ENCODE data around the gene THADA.
A peak's percentile ranks its signal among the peaks of the same experiment; 100 is the strongest.

The THADA gene

DNA sequence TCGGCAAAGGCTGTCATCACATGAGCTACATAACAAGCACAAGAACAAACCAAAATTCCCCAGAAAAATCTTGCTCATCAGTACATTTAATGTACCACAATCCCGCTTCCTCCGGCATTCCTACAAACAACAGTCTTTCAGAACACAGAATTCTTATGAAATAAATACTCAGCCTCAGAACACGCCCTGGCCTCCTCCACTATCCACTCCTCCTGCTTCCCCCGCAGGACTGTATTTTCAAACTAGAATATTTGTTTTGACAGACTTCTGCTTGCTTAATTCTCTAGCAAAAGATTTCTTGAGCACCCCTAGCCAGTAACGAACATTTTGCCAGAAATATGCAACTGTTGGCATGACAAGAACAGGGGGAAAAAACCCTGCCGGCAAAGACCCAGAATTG, 131.2 kb downstream of the THADA start:
- 100% methylated on average over 1 of the region's 7 CpGs for WGBS (ENCODE audit: insufficient coverage)
- H3K36me3 ChIP-seq (ENCODE audit: control insufficient read depth in 4 of 4, insufficient read depth in 4 of 4, low read length in 3 of 4): no peaks in the 10 kb centered on the region
- H3K9me3 ChIP-seq (ENCODE audit: control extremely low read depth in 1 of 5, control insufficient read depth in 4 of 5, insufficient read depth in 2 of 5, low read depth in 1 of 5, low read length in 4 of 5): no peaks in the 10 kb centered on the region
- CTCF ChIA-PET: interaction anchor here (0.7 kb wide), 1 partner anchor 185 kb away, joined by 3 read pairs; no protein-coding TSS in a partner anchor
- H3K27me3 ChIP-seq (replicated peaks in 2 of 5; ENCODE audit: control insufficient read depth in 4 of 5, insufficient read depth in 5 of 5, low read length in 4 of 5): no peaks in the 10 kb centered on the region
- no peak for DNase-seq
- no peak overlapping the region for H3K27ac ChIP-seq (ENCODE audit: insufficient read depth in 1 of 2, low read depth in 1 of 2, low read length in 2 of 2, poor library complexity in 1 of 2, severe bottlenecking in 2 of 2)
- H3K4me3 ChIP-seq (ENCODE audit: control insufficient read depth in 1 of 7, extremely low read depth in 1 of 7, insufficient read depth in 4 of 7, low read depth in 2 of 7, low read length in 6 of 7): no peak overlapping the region
- peaks cover 4 to 19% (median 12%) of the 10 kb centered on the region in 4 experiments for H3K4me1 ChIP-seq (ENCODE audit: control extremely low read depth in 1 of 4, control insufficient read depth in 4 of 4, insufficient read depth in 4 of 4, low read length in 3 of 4)
- POLR2A ChIA-PET: no interaction called here

DNA sequence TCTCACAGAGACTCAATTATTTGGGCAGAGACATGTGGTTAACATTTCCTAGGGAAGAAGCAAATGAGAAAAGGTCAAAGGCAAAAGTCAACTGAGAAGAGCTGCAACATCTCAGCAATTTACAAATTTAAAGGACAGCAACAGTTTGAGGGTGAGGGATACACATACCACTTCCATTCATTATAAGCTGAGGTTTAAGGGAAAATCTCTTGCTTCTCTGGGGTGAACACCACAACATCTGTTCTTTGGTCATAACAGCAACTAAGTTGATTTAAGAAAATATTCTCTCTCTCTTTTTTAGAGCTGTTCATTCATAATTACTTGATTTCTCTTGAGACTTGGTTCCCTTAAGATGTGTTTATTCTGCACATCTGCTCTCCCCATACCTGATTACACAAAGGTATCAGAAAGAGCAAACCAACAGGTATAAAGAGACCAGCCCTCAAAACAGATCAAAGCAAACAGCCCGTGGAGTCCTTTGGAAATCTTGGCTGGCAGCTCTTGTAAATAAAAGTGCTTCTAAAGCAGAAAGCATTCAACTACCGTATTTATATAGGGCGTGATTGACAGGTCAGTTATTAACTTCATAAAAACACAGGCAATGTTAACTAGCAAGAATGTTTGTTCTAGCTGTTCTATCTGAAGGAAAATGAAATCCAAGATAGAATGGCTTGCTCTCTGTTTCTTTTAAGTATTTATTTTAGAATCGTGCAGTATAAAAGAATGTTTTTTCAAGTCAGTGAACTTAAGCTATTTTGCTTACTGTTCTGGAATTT, 132.8 kb downstream of the THADA start:
- no peaks in the 10 kb centered on the region for H3K9me3 ChIP-seq (ENCODE audit: control extremely low read depth in 1 of 5, control insufficient read depth in 4 of 5, insufficient read depth in 2 of 5, low read depth in 1 of 5, low read length in 4 of 5)
- H3K4me3 ChIP-seq (ENCODE audit: control insufficient read depth in 1 of 7, extremely low read depth in 1 of 7, insufficient read depth in 4 of 7, low read depth in 2 of 7, low read length in 6 of 7): no peak overlapping the region
- WGBS (ENCODE audit: insufficient coverage): 100% methylated on average over 2 of the region's 4 CpGs
- POLR2A ChIA-PET: no interaction called here
- CTCF ChIA-PET: interaction anchor here (1.1 to 1.3 kb wide), 2 partner anchors 10 to 11 kb away, joined by 3 read pairs; no protein-coding TSS in a partner anchor
- H3K27ac ChIP-seq (ENCODE audit: insufficient read depth in 1 of 2, low read depth in 1 of 2, low read length in 2 of 2, poor library complexity in 1 of 2, severe bottlenecking in 2 of 2): no peak overlapping the region
- DNase-seq: no peak
- H3K4me1 ChIP-seq (ENCODE audit: control extremely low read depth in 1 of 4, control insufficient read depth in 4 of 4, insufficient read depth in 4 of 4, low read length in 3 of 4): peaks cover 10 to 27% (median 17%) of the 10 kb centered on the region in 4 experiments
- H3K36me3 ChIP-seq (ENCODE audit: control insufficient read depth in 4 of 4, insufficient read depth in 4 of 4, low read length in 3 of 4): no peaks in the 10 kb centered on the region
- no peaks in the 10 kb centered on the region for H3K27me3 ChIP-seq (replicated peaks in 2 of 5; ENCODE audit: control insufficient read depth in 4 of 5, insufficient read depth in 5 of 5, low read length in 4 of 5)

DNA sequence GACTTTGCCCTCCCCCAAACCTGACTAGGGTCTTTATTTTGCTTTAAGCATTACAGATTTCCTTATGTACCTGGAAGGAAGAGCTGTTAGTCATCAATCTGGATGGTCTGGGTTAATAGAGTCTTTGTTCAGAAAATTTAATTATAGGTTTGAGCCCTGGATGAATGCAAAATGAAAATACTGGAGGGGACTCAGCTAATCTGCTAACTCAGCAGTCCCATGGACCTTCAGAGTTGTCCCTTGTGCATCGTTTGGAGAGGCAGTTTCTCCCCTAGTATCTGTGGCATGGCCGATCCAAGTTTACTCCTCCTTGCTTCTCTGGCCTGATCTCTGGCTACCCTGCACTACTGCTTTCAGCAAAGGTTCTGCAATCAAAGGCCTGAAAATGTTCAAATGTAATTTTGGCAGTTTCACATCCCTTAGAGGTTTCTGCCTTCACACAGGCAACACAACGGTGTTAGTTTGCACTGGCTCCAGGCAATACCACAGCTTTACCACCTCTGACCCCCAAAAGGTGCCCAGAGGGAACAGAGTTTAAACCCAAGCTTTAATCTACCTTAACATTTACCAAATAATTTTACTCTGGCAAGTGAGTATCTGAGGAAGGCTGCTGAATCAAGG, 134.3 kb downstream of the THADA start:
- H3K27me3 ChIP-seq (replicated peaks in 2 of 5; ENCODE audit: control insufficient read depth in 4 of 5, insufficient read depth in 5 of 5, low read length in 4 of 5): no peaks in the 10 kb centered on the region
- peaks cover 10 to 31% (median 17%) of the 10 kb centered on the region in 4 experiments for H3K4me1 ChIP-seq (ENCODE audit: control extremely low read depth in 1 of 4, control insufficient read depth in 4 of 4, insufficient read depth in 4 of 4, low read length in 3 of 4)
- no peaks in the 10 kb centered on the region for H3K36me3 ChIP-seq (ENCODE audit: control insufficient read depth in 4 of 4, insufficient read depth in 4 of 4, low read length in 3 of 4)
- 95% methylated on average over 3 of the region's 3 CpGs for WGBS (ENCODE audit: insufficient coverage)
- no peak overlapping the region for H3K4me3 ChIP-seq (ENCODE audit: control insufficient read depth in 1 of 7, extremely low read depth in 1 of 7, insufficient read depth in 4 of 7, low read depth in 2 of 7, low read length in 6 of 7)
- ChIA-PET CTCF (interaction anchor here (1.6 kb wide), 1 partner anchor 23 kb away, joined by 5 read pairs; no protein-coding TSS in a partner anchor), POLR2A (no interaction called here)
- H3K9me3 ChIP-seq (ENCODE audit: control extremely low read depth in 1 of 5, control insufficient read depth in 4 of 5, insufficient read depth in 2 of 5, low read depth in 1 of 5, low read length in 4 of 5): no peaks in the 10 kb centered on the region
- no peak overlapping the region for H3K27ac ChIP-seq (ENCODE audit: insufficient read depth in 1 of 2, low read depth in 1 of 2, low read length in 2 of 2, poor library complexity in 1 of 2, severe bottlenecking in 2 of 2)
- no peak for DNase-seq

DNA sequence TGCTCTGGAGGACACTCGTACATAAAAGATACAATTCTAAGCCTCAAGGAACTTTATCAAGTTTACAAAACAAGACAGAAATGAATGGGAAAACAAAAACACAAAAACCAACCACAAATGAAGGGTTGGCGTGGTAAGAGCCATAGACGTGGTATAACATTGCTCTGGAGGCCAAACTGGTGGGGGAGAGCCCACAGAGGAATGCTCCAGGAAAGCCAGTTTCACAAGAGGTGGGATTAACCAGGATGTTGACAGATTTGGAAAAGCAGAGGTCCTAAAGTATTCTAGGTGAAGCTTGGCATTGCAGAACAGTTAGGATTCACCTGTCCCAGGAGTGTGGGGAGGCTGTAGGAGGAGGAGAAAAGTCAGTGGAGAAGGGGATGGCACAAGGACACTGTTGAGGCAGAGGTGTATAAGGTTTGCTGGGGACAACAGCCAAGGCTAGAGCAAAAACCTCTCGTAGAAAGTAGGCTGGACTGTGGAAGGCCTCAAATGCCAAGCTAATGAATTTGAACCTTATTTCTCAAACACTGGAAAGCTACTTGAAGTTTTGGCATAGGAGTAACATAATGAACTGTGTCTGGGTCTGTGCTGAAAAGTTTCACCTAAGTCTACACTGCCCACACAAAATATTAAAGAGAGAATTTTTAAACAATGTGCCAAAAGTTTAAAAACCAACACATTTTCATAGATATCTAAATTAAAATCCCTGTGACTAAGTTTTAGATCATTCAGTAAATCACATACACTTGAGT, 135.1 kb downstream of the THADA start:
- H3K27ac ChIP-seq (ENCODE audit: insufficient read depth in 1 of 2, low read depth in 1 of 2, low read length in 2 of 2, poor library complexity in 1 of 2, severe bottlenecking in 2 of 2): peak overlapping the region in 1 of 2 experiments; percentile 74
- H3K36me3 ChIP-seq (ENCODE audit: control insufficient read depth in 4 of 4, insufficient read depth in 4 of 4, low read length in 3 of 4): no peaks in the 10 kb centered on the region
- no peak for DNase-seq
- ChIA-PET CTCF (interaction anchor here (1.5 to 1.6 kb wide), 2 partner anchors 12 to 24 kb away, joined by 5 read pairs; no protein-coding TSS in a partner anchor), POLR2A (no interaction called here)
- H3K27me3 ChIP-seq (replicated peaks in 2 of 5; ENCODE audit: control insufficient read depth in 4 of 5, insufficient read depth in 5 of 5, low read length in 4 of 5): no peaks in the 10 kb centered on the region
- no peaks in the 10 kb centered on the region for H3K9me3 ChIP-seq (ENCODE audit: control extremely low read depth in 1 of 5, control insufficient read depth in 4 of 5, insufficient read depth in 2 of 5, low read depth in 1 of 5, low read length in 4 of 5)
- WGBS (ENCODE audit: insufficient coverage): 77% methylated on average over 2 of the region's 4 CpGs
- peak overlapping the region in 1 of 7 experiments; percentile 3 for H3K4me3 ChIP-seq (ENCODE audit: control insufficient read depth in 1 of 7, extremely low read depth in 1 of 7, insufficient read depth in 4 of 7, low read depth in 2 of 7, low read length in 6 of 7)
- H3K4me1 ChIP-seq (ENCODE audit: control extremely low read depth in 1 of 4, control insufficient read depth in 4 of 4, insufficient read depth in 4 of 4, low read length in 3 of 4): peaks cover 16 to 39% (median 23%) of the 10 kb centered on the region in 4 experiments

DNA sequence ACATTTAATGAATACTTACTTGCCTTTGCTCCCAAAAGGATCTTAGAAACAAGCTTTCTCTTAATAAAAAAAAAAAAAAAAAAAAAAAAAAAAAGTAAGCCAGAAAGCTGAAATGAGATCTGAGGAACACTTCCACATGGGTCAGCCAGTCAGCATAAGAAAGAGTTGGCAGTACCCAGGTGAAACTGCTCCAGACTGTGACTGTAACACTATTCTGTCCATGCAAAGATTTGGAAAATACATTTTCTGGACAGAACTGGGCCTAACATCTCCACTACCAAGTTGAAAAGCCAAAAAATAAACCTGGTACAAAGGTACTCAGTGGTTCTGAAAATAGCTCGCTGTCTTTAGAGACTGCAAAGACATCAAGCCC, 135.7 kb downstream of the THADA start:
- DNase-seq: no peak
- WGBS (ENCODE audit: insufficient coverage): no CpG with 5 or more reads among the region's 1 CpG
- H3K9me3 ChIP-seq (ENCODE audit: control extremely low read depth in 1 of 5, control insufficient read depth in 4 of 5, insufficient read depth in 2 of 5, low read depth in 1 of 5, low read length in 4 of 5): no peaks in the 10 kb centered on the region
- H3K36me3 ChIP-seq (ENCODE audit: control insufficient read depth in 4 of 4, insufficient read depth in 4 of 4, low read length in 3 of 4): no peaks in the 10 kb centered on the region
- H3K4me1 ChIP-seq (ENCODE audit: control extremely low read depth in 1 of 4, control insufficient read depth in 4 of 4, insufficient read depth in 4 of 4, low read length in 3 of 4): peaks cover 21 to 45% (median 29%) of the 10 kb centered on the region in 4 experiments
- ChIA-PET CTCF (interaction anchor here (1.5 kb wide), 1 partner anchor 13 kb away, joined by 5 read pairs; no protein-coding TSS in a partner anchor), POLR2A (no interaction called here)
- no peaks in the 10 kb centered on the region for H3K27me3 ChIP-seq (replicated peaks in 2 of 5; ENCODE audit: control insufficient read depth in 4 of 5, insufficient read depth in 5 of 5, low read length in 4 of 5)
- peak overlapping the region in 1 of 7 experiments; percentile 3 for H3K4me3 ChIP-seq (ENCODE audit: control insufficient read depth in 1 of 7, extremely low read depth in 1 of 7, insufficient read depth in 4 of 7, low read depth in 2 of 7, low read length in 6 of 7)
- peak overlapping the region; percentile 12 to 74 for H3K27ac ChIP-seq (ENCODE audit: insufficient read depth in 1 of 2, low read depth in 1 of 2, low read length in 2 of 2, poor library complexity in 1 of 2, severe bottlenecking in 2 of 2)

DNA sequence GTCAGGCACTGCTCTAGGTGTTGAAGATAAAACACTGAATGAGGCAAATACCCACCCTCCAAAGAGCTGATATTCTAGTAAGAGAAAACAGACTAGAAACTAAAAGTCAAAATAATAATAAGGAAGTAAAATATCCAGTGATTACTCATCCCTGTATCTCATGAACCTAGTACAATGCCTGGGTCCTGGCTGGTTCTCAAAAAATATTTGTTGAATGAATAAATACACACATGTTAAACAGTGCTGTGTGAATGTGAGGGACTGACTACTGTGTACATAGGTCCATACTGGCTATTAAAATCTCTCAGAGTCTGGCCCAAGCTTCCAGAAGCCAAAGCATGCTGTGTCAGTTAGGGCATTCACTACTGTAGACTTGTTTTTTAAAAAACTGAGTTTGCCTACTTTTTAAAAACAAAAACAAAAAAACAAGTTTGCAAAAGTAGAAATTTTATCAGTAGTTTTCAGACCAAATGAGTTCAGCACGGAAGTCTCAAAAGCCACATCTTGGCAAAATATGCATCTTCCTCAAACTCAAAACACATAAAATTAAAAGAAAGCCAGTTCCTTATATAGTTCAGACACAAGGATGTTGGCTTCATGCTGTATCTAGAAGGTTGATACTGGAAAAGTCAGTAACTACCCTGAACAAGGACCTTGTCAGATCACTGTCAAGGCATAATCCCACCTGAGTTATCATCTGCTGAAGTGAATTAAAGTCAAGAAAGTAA, 136.2 kb downstream of the THADA start:
- no CpG with 5 or more reads among the region's 1 CpG for whole genome bisulfite sequencing (ENCODE audit: insufficient coverage)
- H3K36me3 ChIP-seq (ENCODE audit: control insufficient read depth in 4 of 4, insufficient read depth in 4 of 4, low read length in 3 of 4): no peaks in the 10 kb centered on the region
- peaks cover 21 to 46% (median 31%) of the 10 kb centered on the region in 4 experiments for H3K4me1 ChIP-seq (ENCODE audit: control extremely low read depth in 1 of 4, control insufficient read depth in 4 of 4, insufficient read depth in 4 of 4, low read length in 3 of 4)
- peak overlapping the region; percentile 12 to 74 for H3K27ac ChIP-seq (ENCODE audit: insufficient read depth in 1 of 2, low read depth in 1 of 2, low read length in 2 of 2, poor library complexity in 1 of 2, severe bottlenecking in 2 of 2)
- ChIA-PET POLR2A (no interaction called here), CTCF (interaction anchor here (1.5 kb wide), 1 partner anchor 14 kb away, joined by 5 read pairs; no protein-coding TSS in a partner anchor)
- H3K4me3 ChIP-seq (ENCODE audit: control insufficient read depth in 1 of 7, extremely low read depth in 1 of 7, insufficient read depth in 4 of 7, low read depth in 2 of 7, low read length in 6 of 7): peak overlapping the region in 2 of 7 experiments; percentile 3 to 27
- H3K27me3 ChIP-seq (replicated peaks in 2 of 5; ENCODE audit: control insufficient read depth in 4 of 5, insufficient read depth in 5 of 5, low read length in 4 of 5): no peaks in the 10 kb centered on the region
- DNase-seq: peak; percentile 35 to 80 (median 68)
- H3K9me3 ChIP-seq (ENCODE audit: control extremely low read depth in 1 of 5, control insufficient read depth in 4 of 5, insufficient read depth in 2 of 5, low read depth in 1 of 5, low read length in 4 of 5): no peaks in the 10 kb centered on the region

All from common myeloid progenitor, CD34-positive (primary cell).